HG03159 (cell line): Measurements from ENCODE around the gene ITFG1.

Experiments
- ATAC-seq: cut with Tn5 transposase; IDR thresholded peaks from one replicate; pipeline ENCODE4 v1.9.1; 2021; ENCODE audit warnings: mild to moderate bottlenecking, moderate library complexity; ENCODE audit not compliant: unreplicated experiment

ITFG1 gene

GRCh38 chr16:47460711-47461597 lies at the start of gene ITFG1, which contains the start of gene PHKB:
Gene ITFG1 (minus strand): TSS chr16:47461063. CDS start chr16:47461045, 18 bp downstream.
Gene PHKB (plus strand): TSS chr16:47461331. CDS start chr16:47461351, 20 bp downstream.
- ATAC-seq: peak; percentile 76

DNA sequence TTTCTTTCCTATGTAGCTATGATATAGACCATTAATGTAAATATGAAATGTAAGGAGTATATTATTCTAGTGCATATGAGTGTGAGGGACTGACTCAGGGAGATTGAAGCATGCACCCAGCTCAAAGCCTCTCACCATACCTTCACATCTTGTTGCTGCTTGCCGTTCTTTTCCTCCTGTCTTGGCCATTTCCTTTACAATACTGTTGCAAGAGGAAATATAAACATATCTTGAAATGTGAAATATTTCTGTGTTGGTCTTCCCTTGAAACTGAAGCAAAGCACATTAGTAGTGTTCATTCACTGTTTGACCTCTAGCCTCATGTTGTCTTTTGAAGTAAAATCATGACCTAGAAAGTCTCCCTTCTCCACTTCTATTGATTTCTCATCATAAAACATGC lies 46.8 kb upstream of the ITFG1 start:
- no peak for ATAC-seq

- ATAC-seq: no peak
Observed at GRCh38 chr16:47506800-47507199, 45.9 kb upstream of the ITFG1 start.

GRCh38 chr16:47504599-47504998 lies 43.7 kb upstream of the ITFG1 start:
- ATAC-seq: no peak

DNA sequence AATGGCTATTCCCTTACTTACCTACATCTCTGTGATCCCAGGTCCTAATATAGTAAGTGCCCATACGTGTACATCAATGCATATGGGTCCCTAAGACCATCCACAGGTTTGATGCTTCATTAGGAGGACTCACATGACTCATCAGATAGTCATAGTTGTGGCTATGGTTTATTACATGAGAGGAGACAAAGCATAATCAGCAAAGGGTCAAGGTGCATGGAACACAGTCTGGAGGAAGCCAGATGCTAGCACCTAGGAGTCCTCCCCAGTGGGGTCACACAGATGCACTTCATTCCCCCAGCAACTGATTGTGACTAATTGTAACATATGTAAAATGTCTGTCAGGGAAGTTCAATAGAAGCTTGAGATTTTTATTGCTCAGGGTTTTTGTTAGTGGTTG lies 43.1 kb upstream of the ITFG1 start:
- ATAC-seq: no peak

DNA sequence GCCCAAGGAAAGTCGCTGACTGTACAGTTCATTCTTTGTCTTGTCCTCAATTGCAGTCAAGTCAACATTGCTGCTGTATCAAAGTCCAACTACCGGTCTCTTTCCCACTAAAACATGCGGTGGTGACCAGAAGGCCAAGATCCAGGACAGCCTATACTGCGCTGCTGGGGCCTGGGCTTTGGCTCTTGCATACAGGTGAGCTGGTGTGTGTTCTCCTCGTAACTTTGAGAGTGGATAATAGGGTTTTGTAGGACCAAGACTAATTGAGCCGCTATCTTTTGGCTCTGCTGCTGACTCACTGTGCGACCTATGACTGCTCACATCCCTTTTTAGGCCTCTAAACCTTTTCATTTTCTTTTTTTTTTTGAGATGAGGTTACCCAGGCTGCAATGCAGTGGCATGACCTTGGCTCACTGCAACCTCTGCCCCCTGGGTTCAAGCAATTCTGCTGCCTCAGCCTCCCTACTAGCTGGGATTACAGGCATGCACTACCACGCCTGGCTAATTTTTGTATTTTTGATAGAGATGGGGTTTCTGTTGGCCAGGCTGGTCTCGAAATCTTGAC lies 38.9 kb upstream of the ITFG1 start:
- no peak for ATAC-seq

- no peak for ATAC-seq
Observed at GRCh38 chr16:47499080-47499699, 38.3 kb upstream of the ITFG1 start.

- peak; percentile 64 for ATAC-seq
Observed at GRCh38 chr16:47493381-47494337, 32.8 kb upstream of the ITFG1 start.

DNA sequence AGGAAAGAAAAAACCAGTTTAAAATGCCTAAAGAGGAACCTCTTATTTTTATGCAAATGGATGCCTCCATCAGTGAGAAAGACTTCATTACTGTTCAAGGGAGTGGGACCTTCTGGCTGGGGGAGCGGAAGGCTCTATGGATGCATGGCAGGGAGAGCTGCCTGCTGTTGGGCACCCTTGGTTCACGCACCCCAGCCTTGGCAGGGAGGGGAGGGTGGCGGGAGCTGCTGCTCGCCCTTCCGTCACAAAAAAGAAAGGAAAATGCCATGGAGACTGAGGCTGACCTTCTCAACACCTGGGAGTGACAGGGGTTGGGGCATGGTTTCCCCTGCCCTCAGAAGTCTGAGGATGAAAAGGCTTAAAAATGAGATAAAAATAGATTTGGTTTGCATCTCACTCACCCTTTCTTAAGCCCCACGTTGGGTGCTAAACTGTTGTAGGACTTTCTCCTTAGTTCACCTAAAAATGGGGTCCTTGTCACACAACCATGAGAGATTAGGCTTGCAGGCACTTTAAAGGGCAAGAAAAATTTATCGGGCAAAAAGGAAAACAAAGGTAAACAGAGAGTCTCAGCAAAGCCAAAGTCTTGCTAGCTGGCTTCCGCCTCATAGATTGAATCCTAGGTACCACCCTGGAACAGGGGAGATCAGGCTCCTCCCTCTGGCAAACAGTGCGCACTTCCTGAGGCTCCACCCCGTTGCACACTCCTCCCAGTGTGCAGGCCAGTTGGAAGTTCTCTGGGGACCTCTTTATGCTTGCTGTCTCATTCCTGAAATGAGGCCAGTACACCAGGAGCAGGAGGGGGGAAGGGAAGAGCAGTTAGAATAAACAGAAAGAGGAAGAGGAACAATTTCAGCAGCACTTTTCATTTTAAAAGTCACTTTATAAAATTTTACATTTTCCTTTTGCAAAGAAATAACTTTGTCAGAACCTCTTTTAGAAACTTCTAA lies 31.8 kb upstream of the ITFG1 start:
- ATAC-seq: peak; percentile 61

DNA sequence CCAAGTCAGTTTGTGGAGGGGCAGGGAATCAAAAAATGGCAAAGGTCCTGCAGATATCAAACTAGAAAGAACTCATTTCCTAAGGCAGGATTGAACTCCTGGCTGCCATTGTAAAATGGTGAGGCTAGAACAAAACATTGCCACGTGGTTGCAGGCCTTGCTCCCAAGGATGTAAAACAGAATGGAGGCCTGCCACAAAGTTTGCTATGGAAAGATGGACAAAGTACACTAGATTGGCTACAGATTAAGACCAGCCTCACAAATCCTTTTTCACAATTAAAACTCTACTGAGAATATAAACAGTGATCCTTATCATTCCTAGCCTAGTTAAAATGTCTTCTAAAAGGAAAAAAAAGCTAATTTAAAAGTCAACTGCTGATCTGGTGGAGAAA lies 31.2 kb upstream of the ITFG1 start:
- no peak for ATAC-seq

DNA sequence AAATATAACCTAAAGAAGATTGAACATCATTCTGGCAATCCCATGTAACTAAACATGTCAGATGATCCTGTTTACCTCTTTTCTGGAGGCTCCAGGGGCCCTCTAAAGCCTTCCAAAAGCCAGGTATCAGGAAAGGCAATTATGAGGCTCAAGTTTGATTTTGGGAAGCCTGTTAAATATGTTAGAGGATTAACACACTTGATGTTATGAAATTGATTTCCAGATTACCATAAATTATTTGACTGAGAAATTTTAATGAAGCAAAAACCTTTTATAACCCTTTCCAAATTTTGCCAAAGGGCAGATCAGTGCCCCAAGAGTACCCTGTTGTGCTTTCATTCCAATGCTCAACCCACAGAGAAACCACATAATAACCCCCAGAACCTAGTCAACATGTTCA lies 29.6 kb upstream of the ITFG1 start:
- ATAC-seq: no peak

GRCh38 chr16:47488051-47488450 lies 27.2 kb upstream of the ITFG1 start:
- ATAC-seq: no peak

DNA sequence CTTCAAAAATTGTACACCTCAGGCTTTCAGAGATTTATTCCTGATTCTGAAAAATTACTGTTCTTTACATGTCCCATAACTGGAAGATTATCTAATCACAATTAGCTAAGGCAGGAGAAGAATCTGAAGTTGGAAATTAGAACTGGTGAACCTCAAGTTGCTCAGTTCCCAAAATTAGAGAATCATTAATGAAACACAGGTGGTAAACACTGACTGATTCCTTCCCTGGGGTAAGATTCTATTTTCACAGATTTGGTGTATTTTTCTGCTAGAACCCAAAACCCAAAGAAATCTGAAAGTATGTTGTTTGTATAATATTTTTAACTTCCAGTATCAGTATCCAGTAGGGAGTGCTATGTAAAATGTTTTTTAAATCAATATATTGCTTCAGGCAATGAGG lies 26.0 kb upstream of the ITFG1 start:
- ATAC-seq: no peak

GRCh38 chr16:47483616-47484015 lies 22.8 kb upstream of the ITFG1 start:
- no peak for ATAC-seq

- no peak for ATAC-seq
Observed at GRCh38 chr16:47481698-47482374, 21.0 kb upstream of the ITFG1 start.

- ATAC-seq: no peak
Observed at GRCh38 chr16:47480410-47480809, 19.5 kb upstream of the ITFG1 start.

- no peak for ATAC-seq
Observed at GRCh38 chr16:47477679-47478078, 16.8 kb upstream of the ITFG1 start.

- ATAC-seq: no peak
Observed at GRCh38 chr16:47476654-47477345, 15.9 kb upstream of the ITFG1 start.

- ATAC-seq: no peak
Observed at GRCh38 chr16:47475786-47476185, 14.9 kb upstream of the ITFG1 start.
